HG03378 (cell line): ENCODE measurements around the gene DHRS13.
"Not testable (repeated sequence)": the region's sequence is repeated elsewhere in the genome, so short reads cannot be mapped to it uniquely, and the experiment has no call there.

Experiments used
- ATAC-seq: cut with Tn5 transposase; IDR thresholded peaks from one replicate; pipeline ENCODE4 v1.9.1; 2021; ENCODE audit warnings: mild to moderate bottlenecking, moderate library complexity; ENCODE audit not compliant: unreplicated experiment

The DHRS13 gene

DNA sequence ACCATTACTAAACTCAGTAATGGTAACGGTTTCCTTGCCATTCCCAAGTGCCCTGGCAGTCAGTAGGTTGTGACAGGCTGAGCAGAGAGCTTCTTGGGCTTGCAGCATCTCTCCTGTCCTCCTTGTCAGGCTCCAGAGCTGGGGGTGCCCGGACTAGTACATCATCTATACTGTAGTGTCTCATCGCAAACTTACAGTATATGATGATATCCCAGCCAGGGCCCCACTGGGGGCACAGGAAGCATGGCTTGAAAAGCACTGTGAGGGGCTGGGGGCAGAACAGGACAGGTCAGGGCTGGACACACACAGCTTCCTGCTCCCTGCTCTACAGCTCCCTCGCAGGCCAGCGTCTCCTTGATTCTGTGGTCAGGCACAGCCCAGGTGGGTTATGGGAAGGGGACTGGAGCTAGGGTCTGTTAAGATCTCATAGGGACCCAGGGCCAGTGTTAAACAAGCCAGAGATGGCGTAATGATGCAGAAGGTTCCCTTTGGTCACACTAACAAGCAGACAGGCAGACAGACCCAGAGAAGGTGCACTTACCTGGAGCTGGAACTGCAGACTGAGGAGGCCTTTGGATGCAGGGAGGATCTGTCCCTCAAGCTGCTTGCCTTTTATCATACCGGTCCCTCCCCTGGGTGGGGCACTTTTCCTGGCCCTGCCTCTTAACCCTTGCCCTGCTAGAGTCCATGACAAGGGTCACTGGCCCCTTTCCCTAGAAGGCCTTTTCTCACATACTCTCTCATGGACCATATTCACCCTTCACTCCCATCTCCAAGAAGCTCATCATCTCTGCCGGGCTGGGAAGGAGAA, 41.3 kb downstream of the DHRS13 start:
- no peak for ATAC-seq

GRCh38 chr17:28860363-28860808, 42.5 kb downstream of the DHRS13 start:
- ATAC-seq: no peak

GRCh38 chr17:28858801-28859355, 44.0 kb downstream of the DHRS13 start:
- ATAC-seq: no peak

GRCh38 chr17:28857905-28858800, 44.7 kb downstream of the DHRS13 start:
- no peak for ATAC-seq

DNA sequence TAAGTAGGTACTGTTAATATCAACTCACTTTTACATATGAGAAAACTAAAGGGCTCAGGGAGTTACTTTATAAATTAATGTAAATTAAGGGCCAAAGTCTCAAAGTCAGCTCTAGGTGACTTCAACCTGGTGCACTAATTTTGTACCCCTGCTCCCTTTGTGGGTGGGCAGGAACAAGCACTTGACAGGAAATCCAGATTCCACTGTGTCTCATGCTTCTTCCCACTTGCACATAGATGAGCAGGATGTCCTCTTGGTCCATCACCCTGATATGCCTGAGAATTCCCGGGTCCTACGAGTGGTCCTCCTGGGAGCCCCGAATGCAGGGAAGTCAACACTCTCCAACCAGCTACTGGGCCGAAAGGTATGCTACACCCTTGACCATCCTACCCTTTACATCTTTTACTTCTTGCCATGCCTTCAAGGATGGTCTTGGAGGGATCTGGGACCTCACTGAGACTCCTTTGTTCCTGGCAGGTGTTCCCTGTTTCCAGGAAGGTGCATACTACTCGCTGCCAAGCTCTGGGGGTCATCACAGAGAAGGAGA, 46.8 kb downstream of the DHRS13 start:
- no peak for ATAC-seq

GRCh38 chr17:28855336-28855679, 47.6 kb downstream of the DHRS13 start:
- ATAC-seq: no peak

DNA sequence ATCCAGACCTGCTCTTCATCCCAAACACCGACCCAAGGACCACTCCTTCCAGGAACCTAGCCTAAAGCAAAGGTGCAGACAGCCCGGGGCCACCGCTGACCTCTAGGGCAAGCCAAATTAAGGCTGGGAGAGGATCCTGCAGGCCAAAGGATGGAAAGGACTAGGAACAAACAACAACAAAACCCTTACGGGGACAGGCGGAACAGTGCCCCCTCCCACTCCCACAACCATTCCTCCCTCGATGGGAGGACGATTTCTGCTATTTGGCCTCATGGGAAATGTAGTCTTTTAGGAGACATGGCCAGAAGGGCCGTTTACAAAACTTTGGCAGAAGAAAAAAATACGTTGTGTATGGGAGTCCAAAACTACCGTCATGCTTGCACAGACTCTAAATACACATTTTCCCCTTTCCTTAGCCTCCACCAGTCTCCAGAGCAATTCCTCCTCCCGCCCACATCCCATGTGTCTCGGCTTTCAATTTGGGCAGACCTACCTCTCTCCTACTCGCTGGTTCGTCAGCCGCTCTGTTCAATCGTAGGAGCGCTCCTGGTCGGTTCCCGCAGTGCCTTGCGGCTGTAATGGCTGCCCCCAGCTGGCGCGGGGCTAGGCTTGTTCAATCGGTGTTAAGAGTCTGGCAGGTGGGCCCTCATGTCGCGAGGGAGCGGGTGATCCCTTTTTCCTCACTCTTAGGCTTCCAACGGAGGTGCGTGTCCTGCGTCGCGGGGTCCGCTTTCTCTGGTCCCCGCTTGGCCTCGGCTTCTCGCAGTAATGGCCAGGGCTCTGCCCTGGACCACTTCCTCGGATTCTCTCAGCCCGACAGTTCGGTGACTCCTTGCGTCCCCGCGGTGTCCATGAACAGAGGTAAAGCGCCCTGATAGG, 48.2 kb downstream of the DHRS13 start, which contains the start of gene ERAL1:
TSS of gene ERAL1 (plus strand) at position 560 of the 879 bp plus-strand sequence. CDS start at position 579, 19 bp downstream.
- peak; percentile 85 for ATAC-seq

DNA sequence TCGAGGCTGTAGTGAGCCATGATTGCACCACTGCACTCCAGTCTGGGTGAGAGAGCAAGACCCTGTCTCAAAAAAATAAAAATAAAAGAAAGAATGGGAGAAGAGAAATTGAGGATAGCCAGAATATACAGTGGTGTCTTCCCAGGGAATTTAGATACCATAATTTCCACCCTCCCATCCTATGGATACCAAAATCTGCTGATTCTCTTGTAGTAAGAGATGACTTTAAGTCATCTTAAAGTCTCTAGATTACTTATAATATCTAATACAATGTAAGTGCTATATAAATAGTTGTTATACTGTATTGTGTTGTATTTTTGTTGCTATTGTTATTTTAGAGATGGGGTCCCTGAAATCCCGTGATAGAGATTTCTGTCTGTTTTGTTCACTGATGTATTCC, 49.6 kb downstream of the DHRS13 start:
- no peak for ATAC-seq

- no peak for ATAC-seq
Observed at GRCh38 chr17:28849281-28849680, 53.6 kb downstream of the DHRS13 start.

DNA sequence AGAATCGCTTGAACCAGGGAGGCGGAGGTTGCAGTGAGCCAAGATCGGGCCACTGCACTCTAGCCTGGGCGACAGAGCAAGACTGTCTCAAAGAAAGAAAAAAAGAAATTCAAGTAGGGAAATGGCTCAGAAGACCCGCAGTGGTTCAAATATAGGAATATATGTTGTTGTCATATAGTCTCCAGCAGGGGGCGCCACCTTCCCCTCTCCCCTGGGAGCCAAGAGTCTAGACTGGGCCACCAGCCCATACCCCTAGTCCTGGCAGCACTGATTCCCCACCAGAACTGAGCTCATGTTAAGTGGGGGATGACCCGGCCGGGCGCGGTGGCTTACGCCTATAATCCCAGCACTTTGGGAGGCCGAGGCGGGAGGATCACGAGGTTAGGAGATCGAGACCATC, 54.2 kb downstream of the DHRS13 start:
- ATAC-seq: not testable (repeated sequence)
